ENCODE results near the gene TBL1XR1.

GRCh38 chr3:177177749-177178221 is 19.5 kb downstream of the TBL1XR1 start:
- no peak for TF ChIP-seq HDAC1 (CRISPR knock-in tag; IDR thresholded peaks at IDR 0.05)
- no peak for TF ChIP-seq NR2C2 (CRISPR knock-in tag; IDR thresholded peaks at IDR 0.05; ENCODE audit: borderline replicate concordance)
- TF ChIP-seq FOXP1 (IDR thresholded peaks at IDR 0.05) = no peak
- TF ChIP-seq FOXP1 (CRISPR knock-in tag; IDR thresholded peaks at IDR 0.05) = no peak
- TF ChIP-seq, protein P1, sequence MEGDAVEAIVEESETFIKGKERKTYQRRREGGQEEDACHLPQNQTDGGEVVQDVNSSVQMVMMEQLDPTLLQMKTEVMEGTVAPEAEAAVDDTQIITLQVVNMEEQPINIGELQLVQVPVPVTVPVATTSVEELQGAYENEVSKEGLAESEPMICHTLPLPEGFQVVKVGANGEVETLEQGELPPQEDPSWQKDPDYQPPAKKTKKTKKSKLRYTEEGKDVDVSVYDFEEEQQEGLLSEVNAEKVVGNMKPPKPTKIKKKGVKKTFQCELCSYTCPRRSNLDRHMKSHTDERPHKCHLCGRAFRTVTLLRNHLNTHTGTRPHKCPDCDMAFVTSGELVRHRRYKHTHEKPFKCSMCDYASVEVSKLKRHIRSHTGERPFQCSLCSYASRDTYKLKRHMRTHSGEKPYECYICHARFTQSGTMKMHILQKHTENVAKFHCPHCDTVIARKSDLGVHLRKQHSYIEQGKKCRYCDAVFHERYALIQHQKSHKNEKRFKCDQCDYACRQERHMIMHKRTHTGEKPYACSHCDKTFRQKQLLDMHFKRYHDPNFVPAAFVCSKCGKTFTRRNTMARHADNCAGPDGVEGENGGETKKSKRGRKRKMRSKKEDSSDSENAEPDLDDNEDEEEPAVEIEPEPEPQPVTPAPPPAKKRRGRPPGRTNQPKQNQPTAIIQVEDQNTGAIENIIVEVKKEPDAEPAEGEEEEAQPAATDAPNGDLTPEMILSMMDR (CRISPR knock-in tag; IDR thresholded peaks at IDR 0.05) = no peak
- TF ChIP-seq EP300 (IDR thresholded peaks at IDR 0.05; ENCODE audit: low read depth in 2 of 2, low read length in 2 of 2) = no peak
- no peak for TF ChIP-seq EP300 (CRISPR knock-in tag; IDR thresholded peaks at IDR 0.05; ENCODE audit: borderline replicate concordance)
- no peak for TF ChIP-seq MAFG (CRISPR knock-in tag; IDR thresholded peaks at IDR 0.05)
- TF ChIP-seq HMG20A (CRISPR knock-in tag; IDR thresholded peaks at IDR 0.05; ENCODE audit: borderline replicate concordance) = no peak
- no peak for TF ChIP-seq POLR2AphosphoS5 (IDR thresholded peaks at IDR 0.05; ENCODE audit: low read depth, low read length)
- TF ChIP-seq ZC3H4 (CRISPR knock-in tag; IDR thresholded peaks at IDR 0.05; ENCODE audit: borderline replicate concordance) = no peak
- TF ChIP-seq ZNF652 (CRISPR knock-in tag; IDR thresholded peaks at IDR 0.05; ENCODE audit: borderline replicate concordance, low read depth) = no peak
